ENCODE results near the gene RYR3.

Gene RYR3

GRCh38 chr15:33396475-33396874 lies 85.7 kb downstream of the RYR3 start:
- TF ChIP-seq ZFX (IDR thresholded peaks at IDR 0.05; ENCODE audit: borderline replicate concordance), result no peak
- TF ChIP-seq CTCF (IDR thresholded peaks at IDR 0.05), result no peak
- no peak overlapping the region for H3K27ac ChIP-seq

- TF ChIP-seq ZFX (IDR thresholded peaks at IDR 0.05; ENCODE audit: borderline replicate concordance), result no peak
- TF ChIP-seq CTCF (IDR thresholded peaks at IDR 0.05), result no peak
- no peak overlapping the region for H3K27ac ChIP-seq
Measured at GRCh38 chr15:33398555-33398954, 87.8 kb downstream of the RYR3 start.

GRCh38 chr15:33400941-33401340 lies 90.2 kb downstream of the RYR3 start:
- H3K27ac ChIP-seq, result no peak overlapping the region

GRCh38 chr15:33402600-33402999 lies 91.8 kb downstream of the RYR3 start:
- no peak overlapping the region for H3K27ac ChIP-seq
- no peak for TF ChIP-seq CTCF (IDR thresholded peaks at IDR 0.05)
- TF ChIP-seq ZFX (IDR thresholded peaks at IDR 0.05; ENCODE audit: borderline replicate concordance), result no peak

More at GRCh38 chr15:33400941-33401340, 90.2 kb downstream of the RYR3 start:
- no peak for TF ChIP-seq CTCF (IDR thresholded peaks at IDR 0.05)
- TF ChIP-seq ZFX (IDR thresholded peaks at IDR 0.05; ENCODE audit: borderline replicate concordance), result no peak

GRCh38 chr15:33405096-33405495 lies 94.3 kb downstream of the RYR3 start:
- no peak overlapping the region for H3K27ac ChIP-seq
- TF ChIP-seq ZFX (IDR thresholded peaks at IDR 0.05; ENCODE audit: borderline replicate concordance) (no peak), CTCF (IDR thresholded peaks at IDR 0.05) (no peak)

- no peak for TF ChIP-seq CTCF (IDR thresholded peaks at IDR 0.05)
- no peak for TF ChIP-seq ZFX (IDR thresholded peaks at IDR 0.05; ENCODE audit: borderline replicate concordance)
- H3K27ac ChIP-seq, result no peak overlapping the region
Measured at GRCh38 chr15:33411596-33412540, 101.1 kb downstream of the RYR3 start.

GRCh38 chr15:33419701-33420100 lies 108.9 kb downstream of the RYR3 start:
- H3K27ac ChIP-seq, result no peak overlapping the region
- TF ChIP-seq CTCF (IDR thresholded peaks at IDR 0.05) (no peak), ZFX (IDR thresholded peaks at IDR 0.05; ENCODE audit: borderline replicate concordance) (no peak)
